ENCODE results near the gene SH3YL1.

DNA sequence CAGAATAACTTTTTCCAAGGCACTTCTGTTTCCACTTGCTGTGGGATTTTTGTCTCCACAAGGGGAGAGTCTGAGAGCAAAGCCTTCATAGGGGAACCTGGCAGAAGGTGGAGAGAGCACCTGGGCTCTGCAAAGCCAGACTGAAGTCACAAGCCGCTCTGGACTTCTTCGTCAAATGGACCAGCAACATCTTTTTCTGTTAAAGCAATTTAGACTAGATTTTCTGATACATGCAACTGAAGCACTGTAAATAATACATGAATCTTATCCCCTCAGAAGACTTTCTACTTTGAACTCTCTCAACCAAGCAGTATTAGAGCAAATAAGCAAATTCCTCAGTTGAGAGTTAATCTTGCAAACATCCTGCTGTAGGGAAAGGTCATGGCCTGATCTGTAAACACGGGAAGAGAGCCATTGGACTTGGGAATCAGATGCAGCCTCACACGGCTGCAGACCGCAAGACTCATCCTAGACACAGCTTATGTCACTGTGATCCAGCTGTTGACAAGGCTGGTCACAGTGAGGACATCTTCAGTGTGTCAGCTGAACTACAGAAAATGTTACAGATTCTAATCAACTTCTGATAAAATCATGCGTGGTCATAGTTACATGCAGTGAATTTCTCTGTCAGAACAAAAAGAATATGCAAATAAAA, 3.2 kb downstream of the SH3YL1 start:
- no peak for TF ChIP-seq POLR2AphosphoS5 (IDR thresholded peaks at IDR 0.05; ENCODE audit: low read depth)
- TF ChIP-seq, protein P1, sequence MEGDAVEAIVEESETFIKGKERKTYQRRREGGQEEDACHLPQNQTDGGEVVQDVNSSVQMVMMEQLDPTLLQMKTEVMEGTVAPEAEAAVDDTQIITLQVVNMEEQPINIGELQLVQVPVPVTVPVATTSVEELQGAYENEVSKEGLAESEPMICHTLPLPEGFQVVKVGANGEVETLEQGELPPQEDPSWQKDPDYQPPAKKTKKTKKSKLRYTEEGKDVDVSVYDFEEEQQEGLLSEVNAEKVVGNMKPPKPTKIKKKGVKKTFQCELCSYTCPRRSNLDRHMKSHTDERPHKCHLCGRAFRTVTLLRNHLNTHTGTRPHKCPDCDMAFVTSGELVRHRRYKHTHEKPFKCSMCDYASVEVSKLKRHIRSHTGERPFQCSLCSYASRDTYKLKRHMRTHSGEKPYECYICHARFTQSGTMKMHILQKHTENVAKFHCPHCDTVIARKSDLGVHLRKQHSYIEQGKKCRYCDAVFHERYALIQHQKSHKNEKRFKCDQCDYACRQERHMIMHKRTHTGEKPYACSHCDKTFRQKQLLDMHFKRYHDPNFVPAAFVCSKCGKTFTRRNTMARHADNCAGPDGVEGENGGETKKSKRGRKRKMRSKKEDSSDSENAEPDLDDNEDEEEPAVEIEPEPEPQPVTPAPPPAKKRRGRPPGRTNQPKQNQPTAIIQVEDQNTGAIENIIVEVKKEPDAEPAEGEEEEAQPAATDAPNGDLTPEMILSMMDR (conservative IDR thresholded peaks at IDR 0.05; ENCODE audit: low read depth in 2 of 2) = no peak
- TF ChIP-seq ETS1 (IDR thresholded peaks at IDR 0.05) = no peak
- TF ChIP-seq EZH2 (IDR thresholded peaks at IDR 0.05; ENCODE audit: low read depth, unreplicated experiment) = no peak
- no peak for TF ChIP-seq REST (IDR thresholded peaks at IDR 0.05; ENCODE audit: unreplicated experiment)
- TF ChIP-seq ZNF331 (CRISPR knock-in tag; IDR thresholded peaks at IDR 0.05; ENCODE audit: low read depth) = no peak
- no peak for TF ChIP-seq JUNB (IDR thresholded peaks at IDR 0.05; ENCODE audit: unreplicated experiment)
- no peak for TF ChIP-seq EZH2phosphoT487 (IDR thresholded peaks at IDR 0.05; ENCODE audit: unreplicated experiment)
- no peak for TF ChIP-seq STAT1 (IDR thresholded peaks at IDR 0.05; ENCODE audit: unreplicated experiment)
- no peak for TF ChIP-seq ZNF114 (CRISPR knock-in tag; IDR thresholded peaks at IDR 0.05)
